SK-N-MC (cell line): ENCODE measurements around the gene IGF1R.

Experiments
- EZH2 ChIP-seq: fragments of 200-600 bp; sonication (generic); IDR thresholded peaks from one replicate; pipeline ENCODE4 v1.6.1; 2017; ENCODE audit warnings: antibody characterized with exemption
- POLR2AphosphoS5 ChIP-seq: IDR thresholded peaks from 2 replicates; pipeline ENCODE4 v1.6.1; 2012; ENCODE audit warnings: mild to moderate bottlenecking, low read depth, low read length, borderline replicate concordance

- TF ChIP-seq EZH2 (no peak), POLR2AphosphoS5 (no peak)
These were observed 127.3 kb downstream of the IGF1R start for GRCh38 chr15:98775498-98776230.
